HG02610 (cell line): ENCODE data around the gene DPP6.

ENCODE experiments used
- ATAC-seq: cut with Tn5 transposase; IDR thresholded peaks from one replicate; pipeline ENCODE4 v1.9.1; 2021; ENCODE audit warnings: mild to moderate bottlenecking, moderate library complexity; ENCODE audit not compliant: unreplicated experiment

The DPP6 gene

DNA sequence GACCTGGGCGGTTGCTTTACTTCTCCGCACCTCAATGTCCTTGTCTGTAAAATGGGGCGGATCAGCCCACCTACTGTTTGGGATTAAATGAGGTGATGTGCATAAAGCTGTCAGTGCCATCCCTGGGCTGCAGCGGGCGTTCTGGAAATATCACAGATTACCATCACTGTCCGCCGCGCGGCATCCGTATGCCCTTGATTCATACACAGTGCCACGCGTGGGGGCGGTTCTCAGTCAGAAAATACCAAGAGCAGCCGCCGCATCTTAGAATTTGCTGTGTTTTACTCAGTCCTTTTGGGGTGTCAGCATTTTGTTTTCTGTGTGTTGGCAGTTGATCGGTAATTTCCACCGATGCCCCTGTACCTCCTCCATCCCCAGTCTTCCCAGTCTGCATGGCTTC lies 338.8 kb downstream of the DPP6 start:
- ATAC-seq: no peak

DNA sequence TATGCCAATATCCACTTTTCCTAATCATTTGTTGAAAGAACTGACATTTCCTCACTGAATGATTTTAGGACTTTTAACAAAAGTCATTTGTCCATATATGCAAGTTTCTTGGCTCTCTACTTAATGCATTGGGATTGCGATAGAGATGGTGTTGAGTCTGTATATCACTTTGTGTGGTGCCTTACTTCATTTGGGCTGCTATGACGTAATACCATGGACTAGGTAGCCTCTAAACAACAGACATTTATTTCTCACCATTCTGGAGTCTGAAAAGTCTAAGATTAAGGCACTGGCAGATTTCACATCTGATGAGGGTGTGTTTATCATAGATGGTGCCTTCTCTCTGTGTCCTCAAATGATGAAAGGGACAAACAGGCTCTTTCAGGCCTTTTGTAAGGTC lies 342.6 kb downstream of the DPP6 start:
- no peak for ATAC-seq

DNA sequence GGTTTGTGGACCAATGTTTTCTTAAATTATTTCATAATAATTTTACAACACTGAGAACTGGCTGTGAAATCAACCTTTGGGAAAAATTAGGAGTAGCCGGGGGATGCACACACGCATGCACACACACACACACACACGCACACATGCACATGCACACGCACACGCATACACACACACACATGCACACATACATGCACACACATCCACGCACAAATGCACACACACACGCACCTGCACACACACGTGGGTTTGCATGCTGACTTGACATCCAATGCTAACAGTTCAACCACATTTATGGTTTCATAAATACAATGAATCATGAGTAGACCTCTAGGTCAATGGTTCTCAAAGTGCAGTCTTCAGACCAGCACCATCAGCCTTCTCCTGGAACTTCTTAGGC lies 354.1 kb downstream of the DPP6 start:
- no peak for ATAC-seq

DNA sequence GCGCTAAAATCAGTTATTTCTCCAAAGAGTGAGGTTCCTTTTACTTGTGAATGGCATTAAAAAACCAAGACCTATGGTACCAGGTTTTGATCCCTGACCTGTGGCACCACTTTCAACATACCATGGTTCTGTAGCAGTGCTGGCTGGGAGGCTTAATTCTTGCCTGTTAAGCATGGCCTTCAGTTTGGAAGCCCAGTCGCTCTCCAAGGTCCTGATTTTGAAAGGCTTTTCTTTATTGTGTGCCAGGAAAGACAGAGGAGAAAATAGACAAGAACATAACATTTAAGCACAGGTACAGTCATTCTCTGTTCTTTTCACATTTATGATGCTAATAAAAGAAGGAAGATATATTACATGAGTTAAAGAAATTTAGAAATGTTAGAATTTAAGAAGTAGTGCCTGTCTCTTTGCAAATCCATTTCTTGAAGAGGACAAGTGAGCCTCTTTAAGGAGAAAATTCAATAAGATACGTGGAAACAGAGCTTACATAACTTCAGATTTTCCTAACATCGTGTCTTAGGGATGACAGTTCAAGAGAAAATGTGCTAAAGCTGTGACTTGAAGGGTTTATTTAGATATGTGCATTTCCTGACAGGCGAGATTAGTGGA lies 357.6 kb downstream of the DPP6 start:
- no peak for ATAC-seq

DNA sequence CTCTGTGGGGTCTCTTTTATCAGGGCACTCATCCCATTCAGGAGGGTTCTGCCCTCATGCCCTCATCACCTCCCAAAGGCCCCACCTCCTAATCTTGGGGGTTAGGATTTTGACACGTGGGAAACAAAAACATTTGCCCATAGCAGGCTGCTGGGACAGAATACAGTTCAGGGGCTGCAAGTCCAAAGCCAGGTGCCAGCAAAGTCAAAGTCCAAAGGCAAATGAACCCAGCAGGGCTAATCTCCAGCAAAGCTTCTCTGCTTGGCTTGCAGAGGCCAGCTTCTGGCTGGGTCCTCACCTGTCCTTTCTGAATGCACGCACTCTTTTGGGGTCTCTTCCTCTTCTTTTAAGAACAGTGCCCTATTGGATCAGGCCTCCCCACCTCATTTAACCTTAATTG lies 359.9 kb downstream of the DPP6 start:
- ATAC-seq: no peak

DNA sequence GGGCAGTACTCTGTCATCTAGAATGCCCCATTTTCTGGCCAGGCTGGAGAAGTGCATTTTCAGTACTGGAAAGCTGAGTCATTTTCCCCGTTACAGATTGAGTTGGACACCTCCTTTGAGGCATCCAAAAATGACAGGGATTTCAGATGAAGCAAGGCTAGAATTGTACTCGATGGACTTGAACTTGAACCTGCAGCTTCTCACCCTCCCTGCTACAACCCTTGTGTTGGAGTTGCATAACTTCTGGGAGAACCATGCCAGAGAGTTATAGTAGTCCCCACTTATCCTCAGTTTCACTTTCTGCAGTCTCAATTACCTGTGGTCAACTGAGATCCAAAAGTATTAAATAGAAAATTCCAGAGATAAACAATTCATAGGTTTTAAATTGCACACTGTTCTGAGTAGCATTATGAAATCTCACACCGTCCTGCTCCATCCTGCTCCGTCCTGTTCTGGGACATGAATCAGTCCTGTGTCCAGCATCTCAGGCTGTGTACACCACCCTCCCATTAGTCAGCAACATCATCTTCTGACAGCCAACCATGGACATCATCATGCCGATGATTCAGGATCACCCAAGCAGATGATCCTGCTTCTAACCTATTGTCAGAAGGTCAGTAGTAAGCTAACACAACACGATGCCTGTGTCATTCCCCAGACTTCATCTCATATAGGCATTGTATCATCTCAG lies 363.7 kb downstream of the DPP6 start:
- no peak for ATAC-seq

DNA sequence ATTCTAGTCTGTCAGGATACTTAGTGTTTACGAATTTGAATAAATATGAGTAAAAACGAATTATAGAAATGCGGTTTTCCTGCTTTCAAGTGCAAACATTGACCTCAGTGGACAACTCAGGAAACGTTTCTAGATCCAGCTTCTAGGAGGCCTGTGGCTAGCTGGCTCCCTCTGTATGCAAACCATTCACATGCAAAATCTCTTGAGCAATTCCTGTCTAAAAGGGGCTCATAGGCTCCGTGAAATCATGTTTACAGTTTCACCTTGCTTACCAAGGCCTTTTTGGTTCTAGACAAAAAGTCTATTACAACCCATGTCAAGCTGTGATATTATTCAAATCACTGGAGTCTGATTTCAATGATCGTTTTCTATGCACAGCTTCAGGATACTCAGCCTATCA lies 364.5 kb downstream of the DPP6 start:
- ATAC-seq: no peak

DNA sequence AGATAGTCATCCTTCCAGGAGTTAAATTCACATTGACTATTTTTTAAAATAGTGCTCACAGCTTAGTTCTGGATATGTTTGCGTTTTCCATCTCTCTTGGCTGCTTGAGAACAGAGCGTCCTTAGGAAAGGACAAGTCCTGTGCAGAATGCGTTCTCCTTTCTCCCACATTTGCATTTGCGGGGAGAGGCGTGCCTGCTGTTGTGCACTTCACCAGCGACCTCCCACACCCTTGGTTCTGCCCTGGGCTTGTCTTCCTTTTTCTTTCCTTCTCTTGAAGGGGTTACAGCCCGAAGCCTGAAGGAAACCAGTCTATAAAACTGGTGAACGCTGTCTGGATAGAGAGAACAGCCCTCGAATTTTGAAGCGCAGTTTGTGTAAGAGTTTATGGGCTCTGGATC lies 367.1 kb downstream of the DPP6 start:
- no peak for ATAC-seq

DNA sequence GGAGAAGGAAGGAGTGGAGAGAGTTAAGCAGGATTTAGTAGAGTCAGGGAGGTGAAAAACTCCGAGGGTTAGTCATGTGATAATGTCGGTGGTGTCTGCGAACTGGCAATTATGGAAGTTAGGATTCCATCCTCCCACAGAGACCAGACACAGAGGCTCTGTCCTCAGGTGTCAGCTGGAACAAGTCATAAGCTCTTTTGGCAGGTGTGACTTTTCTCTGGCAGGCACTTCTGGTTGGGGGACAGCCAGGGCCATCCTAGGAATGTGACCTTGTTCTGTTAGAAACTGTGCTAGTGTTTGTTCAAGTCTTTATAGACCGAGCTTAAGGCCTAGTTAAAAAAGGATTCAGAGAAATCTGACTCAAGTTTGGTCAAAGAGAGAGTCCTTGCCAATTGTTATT lies 371.0 kb downstream of the DPP6 start:
- ATAC-seq: no peak

DNA sequence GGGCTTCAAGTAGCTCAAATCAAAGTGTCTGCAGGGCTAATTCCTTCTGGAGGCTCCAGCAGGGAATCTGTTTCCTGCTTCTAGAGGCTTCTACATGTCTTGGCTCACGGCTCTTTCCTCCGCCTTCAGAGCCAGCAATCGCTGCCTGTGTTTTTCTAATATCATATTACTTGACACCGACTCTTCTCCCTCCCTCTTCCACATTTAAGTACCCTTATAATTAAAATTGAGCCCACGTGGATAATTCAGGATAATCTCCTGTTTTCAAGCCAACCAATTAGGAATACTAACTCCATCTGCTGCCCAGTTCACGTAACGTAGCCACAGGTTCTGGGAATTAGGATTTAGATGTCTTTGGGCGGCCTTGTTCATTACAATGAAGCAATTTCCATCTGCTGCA lies 372.2 kb downstream of the DPP6 start:
- ATAC-seq: no peak

DNA sequence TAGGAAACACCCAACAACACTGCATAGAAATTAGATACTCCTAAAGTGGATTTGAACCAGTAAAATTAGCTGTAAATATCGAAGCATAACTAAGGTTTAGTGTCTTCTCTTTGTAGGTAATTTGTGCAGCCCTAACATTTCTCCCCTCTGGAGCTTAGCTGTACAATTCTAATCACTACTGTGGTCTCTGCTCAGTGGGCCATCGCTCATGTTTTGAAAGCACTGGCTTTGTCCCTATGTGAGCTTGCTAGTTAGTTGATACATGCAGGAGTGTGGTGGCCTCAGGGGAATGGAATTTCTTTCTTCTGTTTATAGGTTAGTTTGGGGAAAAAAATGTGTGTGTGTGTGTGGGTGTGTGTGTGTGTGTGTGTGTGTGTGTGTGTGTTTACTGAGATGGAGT lies 373.1 kb downstream of the DPP6 start:
- ATAC-seq: no peak

DNA sequence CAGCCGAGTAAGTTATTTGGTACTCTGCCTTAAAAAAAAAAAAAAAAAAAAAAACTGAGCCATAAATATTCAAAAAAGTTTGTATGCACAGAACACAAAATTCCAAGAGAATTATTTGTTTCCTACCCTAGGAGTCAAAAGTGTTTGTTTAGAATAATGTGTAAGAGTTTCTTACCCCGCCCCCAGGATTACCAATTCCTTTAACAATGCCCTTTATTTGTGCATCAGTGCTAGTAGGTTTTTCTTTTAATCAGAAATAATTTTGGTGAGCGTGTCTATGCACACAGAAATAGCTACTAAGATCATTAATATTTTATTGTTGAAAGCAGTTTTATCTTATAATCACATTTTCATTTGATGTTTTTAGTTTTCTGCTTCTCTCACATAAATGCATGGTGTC lies 374.6 kb downstream of the DPP6 start:
- ATAC-seq: no peak

DNA sequence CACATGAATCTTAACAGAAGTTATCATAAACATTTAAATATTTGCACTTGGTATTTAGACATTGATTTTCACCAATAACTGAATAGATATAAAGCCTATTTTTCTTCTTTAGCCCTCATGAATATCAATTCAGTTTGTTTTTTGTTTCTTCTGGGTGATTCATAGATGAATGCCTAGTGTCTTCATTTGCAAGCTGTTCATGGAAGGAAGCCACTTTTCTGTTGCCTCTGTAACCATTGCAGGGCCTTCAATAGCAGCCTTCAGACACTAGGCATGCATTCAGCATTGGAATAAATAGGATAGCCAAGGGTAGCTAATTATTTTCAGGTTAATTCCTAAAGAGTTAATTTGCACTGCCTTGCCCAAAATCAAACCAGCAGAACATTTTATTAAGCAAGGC lies 375.3 kb downstream of the DPP6 start:
- no peak for ATAC-seq

DNA sequence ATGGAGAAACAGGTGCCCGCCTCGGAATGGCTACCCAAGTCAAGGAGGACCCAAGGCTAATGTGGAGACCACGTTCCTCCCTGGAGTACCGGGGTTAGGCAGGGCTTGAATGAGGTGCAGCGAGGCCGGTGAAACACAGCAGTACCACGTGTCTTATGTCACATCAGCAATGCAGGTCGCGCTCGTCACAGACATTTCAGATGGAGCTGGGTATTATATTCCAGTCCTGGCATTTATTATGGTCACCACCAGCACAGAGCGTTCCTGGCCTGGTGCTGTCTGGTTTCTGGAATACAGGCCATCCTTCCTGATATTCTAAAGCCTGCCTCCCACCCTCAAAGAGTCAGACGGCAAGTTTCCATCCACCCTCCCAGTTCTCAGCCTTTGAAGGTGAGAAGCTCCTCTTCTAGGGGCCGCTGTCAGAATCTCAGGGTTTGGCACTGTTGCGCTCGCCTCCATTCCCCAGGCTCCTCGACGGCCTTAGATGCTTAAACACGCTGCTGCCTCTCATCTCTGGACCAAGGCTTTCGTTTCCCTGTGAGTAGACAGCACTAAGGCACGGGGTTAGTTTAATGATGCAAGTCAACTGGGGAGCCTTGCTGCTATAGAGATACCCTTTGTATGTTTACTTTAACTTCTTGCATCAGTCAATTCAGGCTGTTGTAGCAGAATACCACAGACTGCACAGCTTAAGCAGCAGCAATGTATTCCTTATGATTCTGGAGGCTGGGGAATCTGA lies 377.6 kb downstream of the DPP6 start:
- no peak for ATAC-seq

DNA sequence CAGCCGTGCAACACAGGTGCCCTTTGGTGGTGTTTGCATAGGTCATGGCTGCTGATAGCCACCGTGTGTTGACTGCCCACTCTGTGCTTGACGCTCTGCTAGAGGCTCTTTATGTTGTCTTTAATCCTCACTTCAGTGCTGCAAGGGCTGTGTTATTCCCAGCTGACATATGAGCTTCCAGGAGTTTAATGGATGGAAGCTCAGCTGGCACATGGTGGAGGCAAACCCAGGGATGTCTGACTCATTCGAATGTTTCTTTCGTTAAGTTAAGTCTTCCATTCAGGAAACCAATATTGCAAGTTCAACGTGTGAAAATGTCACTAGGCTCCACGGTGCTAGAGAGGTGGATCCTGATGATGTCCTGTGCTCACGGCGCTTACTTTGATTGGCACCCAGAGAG lies 378.4 kb downstream of the DPP6 start:
- ATAC-seq: no peak

DNA sequence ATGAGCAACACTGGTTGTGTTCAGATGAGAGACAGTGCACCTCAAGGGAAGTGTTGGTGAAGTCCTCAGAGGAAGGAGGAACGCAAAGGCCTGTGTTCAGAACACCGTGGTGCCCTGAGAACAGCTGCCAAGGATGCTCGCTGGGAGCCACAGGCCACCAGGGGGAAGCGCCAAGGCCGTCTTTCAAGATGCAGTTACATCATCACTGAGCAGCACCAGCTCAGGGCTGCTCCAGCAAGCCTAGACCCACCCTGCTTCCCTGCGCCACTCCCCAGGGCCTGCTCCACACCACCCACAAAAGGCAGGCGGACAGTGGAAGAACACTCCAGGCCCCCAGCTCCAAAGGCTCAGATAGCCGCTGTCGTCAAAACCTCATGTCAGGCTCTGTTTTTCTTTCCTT lies 378.8 kb downstream of the DPP6 start:
- no peak for ATAC-seq

DNA sequence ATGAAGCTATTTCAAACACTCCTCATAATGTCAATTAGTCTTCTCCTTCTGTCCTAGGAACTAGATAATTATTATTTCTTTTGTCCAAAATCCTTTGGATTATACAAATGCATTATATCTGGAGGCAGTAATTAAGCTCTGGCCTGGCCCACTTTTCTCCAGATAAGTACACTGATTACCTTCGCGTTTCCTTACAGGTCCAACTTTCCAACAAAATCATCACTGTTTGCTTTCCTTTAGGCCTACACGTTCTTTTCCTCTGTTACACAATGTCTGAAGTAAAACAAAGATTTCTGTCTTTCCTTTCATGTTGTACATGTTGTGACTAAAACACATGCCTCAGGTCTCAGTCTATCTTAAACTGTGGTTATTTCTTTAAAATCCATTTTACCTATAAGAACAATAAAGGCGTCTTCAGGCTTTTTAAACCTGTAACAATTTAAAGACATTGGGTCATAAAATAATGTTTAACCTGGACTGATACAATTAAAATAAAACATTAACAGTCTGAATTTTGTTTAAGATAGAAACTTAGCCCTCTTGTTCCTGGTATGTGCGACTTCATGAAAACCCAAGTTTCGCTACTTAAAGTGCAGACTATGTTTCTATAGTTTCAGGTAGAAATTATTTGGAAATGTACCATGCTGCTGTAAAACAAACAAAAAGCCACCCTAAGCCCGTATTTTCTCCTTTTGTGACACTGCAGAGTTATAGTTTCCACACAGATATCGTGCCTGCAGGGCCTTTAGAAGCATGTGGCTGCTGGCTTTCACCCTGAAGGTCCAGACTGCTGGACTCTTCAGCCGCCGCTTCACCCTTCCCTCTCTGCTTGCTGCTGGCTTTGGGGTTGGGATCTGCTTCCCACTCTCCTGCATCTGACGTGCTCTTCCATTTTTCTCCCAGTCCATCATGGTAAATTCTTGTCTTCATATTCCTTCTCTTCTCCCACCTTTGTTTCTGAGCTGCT lies 381.7 kb downstream of the DPP6 start:
- ATAC-seq: no peak

DNA sequence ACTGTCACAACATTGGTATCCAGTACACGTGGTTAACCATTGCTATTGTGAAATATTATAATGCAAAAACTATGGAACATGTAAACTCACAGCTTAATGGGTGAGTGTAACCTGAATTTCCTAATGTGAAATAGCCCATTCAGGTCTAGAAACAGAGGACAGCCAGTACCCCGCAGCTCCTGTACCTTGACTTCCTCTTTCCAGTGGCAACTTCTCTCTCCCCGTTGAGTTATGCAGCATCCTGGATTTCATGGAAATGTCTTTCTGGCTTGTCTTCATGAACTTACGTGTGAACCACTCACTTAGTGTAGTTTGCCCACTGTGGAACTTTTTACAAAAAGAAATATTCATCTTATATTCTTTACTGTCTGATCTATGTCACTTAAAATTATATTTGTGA lies 384.4 kb downstream of the DPP6 start:
- ATAC-seq: no peak

DNA sequence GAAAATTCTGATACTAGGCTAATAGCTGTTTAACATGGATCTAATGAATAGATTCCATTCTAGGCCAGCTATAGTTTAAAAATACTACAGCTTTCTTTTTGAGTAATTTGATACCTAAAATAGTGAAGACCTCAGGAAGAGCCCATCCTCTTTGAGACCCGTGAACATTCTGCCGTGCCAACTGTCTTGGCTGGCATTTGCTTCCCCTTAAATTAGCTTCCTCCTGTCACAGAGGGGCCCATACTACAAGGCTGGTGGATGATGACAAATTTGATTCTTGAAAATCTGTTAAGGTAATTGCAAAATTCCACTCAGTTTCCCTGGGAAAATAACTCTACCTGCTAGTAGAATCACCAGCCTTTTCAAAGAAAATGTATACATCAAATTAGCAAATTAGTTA lies 385.0 kb downstream of the DPP6 start:
- ATAC-seq: no peak

DNA sequence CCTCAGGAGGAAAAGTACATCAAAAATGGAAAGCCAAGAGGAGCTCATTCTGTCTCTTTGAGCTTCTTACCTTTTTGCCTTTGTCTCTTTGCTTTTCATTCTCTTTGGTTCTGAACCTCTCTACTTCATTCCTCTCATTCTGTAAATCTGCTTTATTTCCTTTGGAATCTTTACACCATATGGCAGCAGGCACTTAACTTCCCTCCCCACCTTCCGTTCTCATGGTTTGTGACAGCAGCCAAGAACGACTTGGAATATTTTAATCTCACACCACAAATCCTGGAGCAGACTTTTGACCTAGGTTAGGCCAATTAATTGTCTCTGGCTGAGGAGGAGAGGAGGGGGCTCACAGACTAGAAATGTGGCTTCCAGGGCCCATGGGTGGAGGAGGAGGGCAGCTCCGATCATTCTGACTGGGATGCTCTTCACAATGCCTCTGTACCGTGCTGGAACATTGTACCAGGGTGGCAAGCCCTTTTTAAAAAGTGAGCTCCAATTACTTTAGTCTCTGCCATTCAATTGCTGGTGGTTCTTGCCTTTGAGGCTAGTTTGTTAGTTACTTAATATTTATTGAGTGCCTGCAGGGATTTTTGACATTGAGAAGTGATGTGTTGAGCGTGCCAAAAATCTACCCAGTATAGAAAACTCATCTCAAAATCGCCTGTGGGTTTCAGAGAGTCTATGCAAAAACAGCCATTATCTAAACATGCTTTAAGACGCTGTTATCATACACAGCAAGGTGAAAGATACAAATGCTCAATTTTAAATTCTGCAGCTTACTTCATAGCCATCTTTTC lies 386.6 kb downstream of the DPP6 start:
- no peak for ATAC-seq
